AG04450 (cell line): ENCODE measurements around the gene GPSM1. TPM values are rescaled to one million over a fixed set of nuclear protein-coding genes. Genes with fewer than 3 reads are reported as not detected.
A peak's percentile ranks its signal among the peaks of the same experiment; 100 is the strongest.

Experiments
- CTCF ChIA-PET: fragments of 300-600, 350-600 bp; formaldehyde crosslinking; extraction: SDS; loops from one replicate; lab custom pipeline; 2022; ENCODE audit warnings: antibody characterized with exemption, inconsistent platforms; lab: Charles Lee
- POLR2A ChIA-PET: fragments of 350-600 bp; formaldehyde crosslinking; extraction: SDS; loops from one replicate; lab custom pipeline; 2021; ENCODE audit warnings: antibody characterized with exemption, inconsistent platforms; lab: Yijun Ruan, JAX
- DNase-seq: peaks from one replicate; pipeline ENCODE4 v3.0.0-alpha.2; 2011; ENCODE audit warnings: low read depth, low spot score
- H3K27ac ChIP-seq: one replicate; pipeline ENCODE4 v1.5.1; 2012; ENCODE audit warnings: low read depth, low read length, control low read depth
- H3K27me3 ChIP-seq: one replicate; pipeline ENCODE4 v1.6.0; 2012; ENCODE audit warnings: low read length; ENCODE audit not compliant: control insufficient read depth, insufficient read depth
- H3K4me3 ChIP-seq: 2 replicates; pipeline ENCODE4 v1.5.1; 2011; ENCODE audit warnings: mild to moderate bottlenecking, low read depth, low read length, control low read depth
- H3K9me3 ChIP-seq: 2 replicates; pipeline ENCODE4 v1.5.1; 2012; ENCODE audit warnings: low read length; ENCODE audit not compliant: control insufficient read depth, insufficient read depth
- polyA plus RNA-seq: library from polyadenylated mRNA; depleted of rRNA; stranded (reverse); fragments of >200 nt; gene quantifications from 2 replicates; pipeline ENCODE4 v1.2.3, GENCODE V29; 2011
- TF ChIP-seq, protein P1 (sequence below): IDR thresholded peaks from 2 replicates; pipeline ENCODE4 v1.5.1; 2011; ENCODE audit warnings: low read depth, low read length, control low read depth, inconsistent platforms

Gene GPSM1
- polyA plus RNA-seq, 1 experiment = 22.5 TPM

DNA sequence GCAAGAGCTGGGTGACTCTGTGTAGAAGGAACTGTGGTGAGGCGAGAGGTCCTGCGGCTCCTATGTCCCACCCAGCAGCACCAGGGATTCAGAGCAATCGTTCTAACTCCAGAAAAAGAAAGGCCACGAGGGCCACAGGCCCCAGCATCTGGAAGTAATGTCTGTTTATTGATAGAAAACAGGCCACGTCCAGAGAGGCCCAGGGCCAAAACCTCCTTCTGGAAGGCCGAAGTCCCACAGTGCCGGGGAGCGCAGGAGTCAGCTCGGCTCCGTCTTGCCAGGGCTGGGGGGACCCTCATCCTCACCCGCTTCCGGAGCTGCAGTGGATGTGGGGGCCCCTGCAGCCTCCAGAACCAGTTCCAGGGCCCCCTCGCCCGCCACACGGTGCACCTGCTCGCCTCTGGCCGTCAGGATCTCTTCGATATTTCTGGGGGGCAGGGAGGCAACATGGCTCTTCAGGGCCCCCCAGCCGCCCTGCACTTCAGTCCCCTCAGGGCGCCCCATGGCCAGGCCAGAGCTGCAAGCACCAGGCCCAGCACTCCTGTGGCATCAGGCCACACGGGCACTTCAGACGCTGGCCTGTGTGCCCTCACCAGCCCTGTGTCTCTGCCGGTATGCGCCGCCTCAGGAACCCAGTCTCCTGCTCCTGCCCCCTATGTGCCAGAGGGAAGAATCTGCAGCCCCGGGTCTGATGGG is 34.6 kb downstream of the GPSM1 start:
- no peak for DNase-seq
- H3K9me3 ChIP-seq = peaks cover 9% of the 10 kb centered on the region; the same call in 1 of the 2 replicates
- H3K27me3 ChIP-seq = no peaks in the 10 kb centered on the region
- H3K27ac ChIP-seq = peak overlapping the region; percentile 77
- ChIA-PET POLR2A (interaction anchor here (1.2 to 3.9 kb wide), 4 partner anchors 11 to 48 kb away, joined by 3 to 22 read pairs (median 8); partner anchors contain the start of genes ENTR1 and PMPCA), CTCF (interaction anchor here (1.4 to 3.4 kb wide), 2 partner anchors 22 to 49 kb away, joined by 5 to 25 read pairs; no protein-coding TSS in a partner anchor)
- TF ChIP-seq, protein P1, sequence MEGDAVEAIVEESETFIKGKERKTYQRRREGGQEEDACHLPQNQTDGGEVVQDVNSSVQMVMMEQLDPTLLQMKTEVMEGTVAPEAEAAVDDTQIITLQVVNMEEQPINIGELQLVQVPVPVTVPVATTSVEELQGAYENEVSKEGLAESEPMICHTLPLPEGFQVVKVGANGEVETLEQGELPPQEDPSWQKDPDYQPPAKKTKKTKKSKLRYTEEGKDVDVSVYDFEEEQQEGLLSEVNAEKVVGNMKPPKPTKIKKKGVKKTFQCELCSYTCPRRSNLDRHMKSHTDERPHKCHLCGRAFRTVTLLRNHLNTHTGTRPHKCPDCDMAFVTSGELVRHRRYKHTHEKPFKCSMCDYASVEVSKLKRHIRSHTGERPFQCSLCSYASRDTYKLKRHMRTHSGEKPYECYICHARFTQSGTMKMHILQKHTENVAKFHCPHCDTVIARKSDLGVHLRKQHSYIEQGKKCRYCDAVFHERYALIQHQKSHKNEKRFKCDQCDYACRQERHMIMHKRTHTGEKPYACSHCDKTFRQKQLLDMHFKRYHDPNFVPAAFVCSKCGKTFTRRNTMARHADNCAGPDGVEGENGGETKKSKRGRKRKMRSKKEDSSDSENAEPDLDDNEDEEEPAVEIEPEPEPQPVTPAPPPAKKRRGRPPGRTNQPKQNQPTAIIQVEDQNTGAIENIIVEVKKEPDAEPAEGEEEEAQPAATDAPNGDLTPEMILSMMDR = no peak
- H3K4me3 ChIP-seq = no peak overlapping the region

DNA sequence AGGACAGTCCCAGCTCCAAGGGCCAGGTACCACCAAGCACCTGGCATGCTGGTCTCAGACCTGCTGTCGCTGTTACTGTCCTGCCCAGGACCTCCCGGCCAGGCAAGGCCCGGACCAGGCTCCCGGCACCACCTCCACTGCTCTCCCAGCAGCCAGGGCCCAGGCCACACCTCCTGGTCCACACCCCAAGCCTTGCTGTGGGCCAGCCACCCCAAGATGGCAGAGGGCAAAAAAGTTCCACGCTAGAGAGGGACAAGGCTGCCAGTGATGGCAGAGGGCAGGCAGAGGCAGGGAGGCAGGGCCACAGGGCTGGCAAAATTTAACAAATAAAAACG is 35.1 kb downstream of the GPSM1 start:
- H3K4me3 ChIP-seq = no peak overlapping the region
- peak overlapping the region; percentile 39 for H3K27ac ChIP-seq

DNA sequence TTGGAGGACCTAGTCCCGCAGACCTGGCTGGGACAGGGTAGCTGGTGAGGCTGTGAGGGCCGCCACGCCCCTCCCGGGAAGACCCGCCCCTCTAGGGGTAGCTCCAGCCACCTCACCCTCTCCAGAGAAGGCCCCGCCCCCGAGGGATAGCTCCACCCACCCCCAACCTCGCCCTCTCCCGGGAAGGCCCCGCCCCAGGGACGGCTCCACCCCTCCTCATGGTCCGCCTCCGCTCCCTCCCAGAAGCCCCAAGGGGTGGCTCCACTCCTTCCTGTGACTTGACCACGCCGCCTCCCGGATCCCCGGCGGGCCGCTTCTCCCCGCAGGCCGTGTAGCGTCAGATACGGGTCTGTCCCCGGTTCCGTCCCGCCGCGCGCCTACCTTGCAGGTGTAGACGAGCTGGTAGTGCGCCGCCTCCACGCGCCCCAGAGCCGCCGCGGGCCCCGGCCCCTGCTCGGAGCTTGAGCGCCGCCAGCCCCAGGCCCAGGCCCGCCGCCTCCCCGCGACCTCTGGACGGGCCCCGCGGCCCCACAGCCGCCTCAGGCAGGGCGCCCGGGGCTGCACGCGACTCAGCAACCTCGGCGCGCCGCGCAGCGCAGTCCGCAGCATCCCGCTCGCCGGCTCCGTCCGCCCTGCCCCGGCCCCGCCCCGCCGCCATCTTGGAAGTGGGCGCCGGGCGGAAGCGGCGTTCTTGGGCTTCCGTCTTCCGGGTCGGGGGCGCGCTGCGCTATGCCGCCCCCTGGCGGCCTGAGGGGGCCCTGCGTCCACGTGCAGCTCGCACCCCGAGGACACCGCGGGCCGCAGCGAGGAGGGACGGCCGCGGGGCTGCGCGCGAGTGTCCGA is 36.0 kb downstream of the GPSM1 start, which contains the start of gene DNLZ:
Gene DNLZ, minus strand, starts transcription at position 639 of the 843 bp plus-strand sequence. Its CDS starts 30 bp downstream, at position 609.
- Histone ChIP-seq H3K9me3 (peaks cover 9% of the 10 kb centered on the region; the same call in 1 of the 2 replicates), H3K4me3 (peak within 1 kb of the TSS; percentile 72), H3K27me3 (no peaks in the 10 kb centered on the region), H3K27ac (peak within 1 kb of the TSS; percentile 65)
- TF ChIP-seq, protein P1 = peak; percentile 81
- CTCF ChIA-PET = interaction anchor here (0.6 to 3.4 kb wide), 13 partner anchors 9 to 61 kb away, joined by 3 to 25 read pairs (median 3); no protein-coding TSS in a partner anchor
- POLR2A ChIA-PET = interaction anchor here (0.6 to 3.9 kb wide), 14 partner anchors 9 to 52 kb away, joined by 3 to 22 read pairs (median 4); partner anchors contain the start of genes ENTR1 and PMPCA
- DNase-seq = peak; percentile 86

More for the DNA sequence above, 35.1 kb downstream of the GPSM1 start:
- peaks cover 9% of the 10 kb centered on the region; the same call in 1 of the 2 replicates for H3K9me3 ChIP-seq
- DNase-seq = no peak
- no peaks in the 10 kb centered on the region for H3K27me3 ChIP-seq
- POLR2A ChIA-PET = interaction anchor here (0.6 to 3.9 kb wide), 13 partner anchors 8 to 49 kb away, joined by 3 to 22 read pairs (median 4); partner anchors contain the start of genes ENTR1 and PMPCA
- CTCF ChIA-PET = interaction anchor here (0.6 to 3.4 kb wide), 7 partner anchors 8 to 57 kb away, joined by 3 to 25 read pairs (median 5); no protein-coding TSS in a partner anchor
- TF ChIP-seq, protein P1 = no peak

DNA sequence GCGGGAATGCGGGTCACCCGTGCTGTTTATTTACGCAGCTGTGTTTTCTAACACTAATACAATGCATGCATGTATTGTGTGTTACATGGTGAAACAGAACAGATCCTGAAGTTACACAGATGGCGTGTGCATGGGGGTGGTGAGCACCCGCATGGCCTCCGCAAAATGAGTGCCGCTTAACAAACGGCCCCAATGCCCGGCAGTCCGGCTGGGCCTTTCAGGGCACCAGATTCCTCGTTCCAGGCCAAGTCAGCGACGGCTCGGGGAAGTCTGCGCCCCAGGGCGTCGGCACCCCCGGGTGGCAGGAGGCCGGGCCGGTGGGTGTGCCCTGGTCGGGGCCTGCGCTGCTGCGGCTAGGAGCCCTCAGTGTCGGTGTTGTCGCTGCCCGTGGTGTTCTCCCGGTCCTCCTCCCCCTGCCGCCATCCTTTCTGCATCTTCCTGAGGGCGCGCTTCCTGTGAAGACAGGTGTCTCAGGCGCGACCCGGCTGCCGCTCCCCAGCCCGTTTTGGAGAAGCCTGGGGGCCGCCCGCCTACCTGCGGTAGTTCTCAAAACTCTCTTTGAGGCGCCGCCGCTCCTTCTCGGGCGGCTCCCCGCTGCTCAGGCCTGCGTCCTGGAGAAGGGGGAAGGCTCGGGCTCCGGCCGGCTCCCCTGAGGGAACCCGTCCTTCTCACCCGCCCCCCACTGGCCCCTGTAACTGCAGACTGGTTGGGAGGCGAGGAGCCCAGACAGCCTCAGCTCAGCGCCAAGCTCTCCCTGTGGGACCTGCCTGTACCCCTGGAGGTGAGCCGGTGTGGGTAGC is 36.8 kb downstream of the GPSM1 start:
- TF ChIP-seq, protein P1 = no peak
- H3K9me3 ChIP-seq = peaks cover 9% of the 10 kb centered on the region; the same call in 1 of the 2 replicates
- H3K4me3 ChIP-seq = peak overlapping the region; percentile 25
- no peak overlapping the region for H3K27ac ChIP-seq
- POLR2A ChIA-PET = interaction anchor here (0.6 to 3.9 kb wide), 7 partner anchors 9 to 53 kb away, joined by 3 to 22 read pairs (median 8); partner anchors contain the start of genes ENTR1 and PMPCA
- CTCF ChIA-PET = interaction anchor here (0.6 to 3.4 kb wide), 9 partner anchors 8 to 60 kb away, joined by 3 to 25 read pairs (median 3); no protein-coding TSS in a partner anchor
- no peaks in the 10 kb centered on the region for H3K27me3 ChIP-seq
- DNase-seq = no peak
